ENCODE data around the gene CSNK1G2.

CSNK1G2 gene

DNA sequence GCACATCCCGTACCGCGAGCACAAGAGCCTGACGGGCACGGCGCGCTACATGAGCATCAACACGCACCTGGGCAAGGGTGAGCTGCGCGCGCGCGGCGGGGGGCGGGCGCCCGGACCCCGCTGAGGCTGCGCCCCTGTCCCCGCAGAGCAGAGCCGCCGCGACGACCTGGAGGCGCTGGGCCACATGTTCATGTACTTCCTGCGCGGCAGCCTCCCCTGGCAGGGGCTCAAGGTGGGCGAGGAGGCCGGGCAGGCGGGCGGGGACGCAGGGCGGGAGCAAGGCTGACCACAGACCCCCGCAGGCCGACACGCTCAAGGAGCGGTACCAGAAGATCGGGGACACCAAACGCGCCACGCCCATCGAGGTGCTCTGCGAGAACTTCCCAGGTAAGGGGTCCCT, 38.0 kb downstream of the CSNK1G2 start:
- 97% methylated on average over 34 of the region's 43 CpGs for WGBS (ENCODE audit: insufficient coverage)
- ChIA-PET POLR2A (no interaction called here), CTCF (no interaction called here)

DNA sequence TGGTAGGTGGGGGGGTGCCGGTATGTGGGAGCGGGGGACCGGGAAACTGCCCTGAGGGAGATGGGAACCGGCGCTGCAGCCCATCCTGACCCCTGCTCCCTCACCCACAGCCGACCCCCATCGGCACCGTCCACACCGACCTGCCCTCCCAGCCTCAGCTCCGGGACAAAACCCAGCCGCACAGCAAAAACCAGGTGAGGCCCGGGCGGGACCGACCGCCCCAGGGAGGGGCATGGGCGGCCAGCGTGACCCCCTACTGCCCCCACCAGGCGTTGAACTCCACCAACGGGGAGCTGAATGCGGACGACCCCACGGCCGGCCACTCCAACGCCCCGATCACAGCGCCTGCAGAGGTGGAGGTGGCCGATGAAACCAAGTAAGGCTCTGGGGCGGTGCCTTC, 38.7 kb downstream of the CSNK1G2 start:
- 94% methylated on average over 25 of the region's 28 CpGs for WGBS (ENCODE audit: insufficient coverage)
- no peaks in the 10 kb centered on the region for H3K9me3 ChIP-seq (ENCODE audit: control extremely low read depth in 1 of 5, control insufficient read depth in 4 of 5, insufficient read depth in 2 of 5, low read depth in 1 of 5, low read length in 4 of 5)
- H3K27me3 ChIP-seq (replicated peaks in 2 of 5; ENCODE audit: control insufficient read depth in 4 of 5, insufficient read depth in 5 of 5, low read length in 4 of 5): no peaks in the 10 kb centered on the region
- no peak for DNase-seq
- ChIA-PET POLR2A (no interaction called here), CTCF (no interaction called here)
- H3K4me3 ChIP-seq (ENCODE audit: control insufficient read depth in 1 of 7, extremely low read depth in 1 of 7, insufficient read depth in 4 of 7, low read depth in 2 of 7, low read length in 6 of 7): no peak overlapping the region
- no peaks in the 10 kb centered on the region for H3K4me1 ChIP-seq (ENCODE audit: control extremely low read depth in 1 of 4, control insufficient read depth in 4 of 4, insufficient read depth in 4 of 4, low read length in 3 of 4)
- no peak overlapping the region for H3K27ac ChIP-seq (ENCODE audit: insufficient read depth in 1 of 2, low read depth in 1 of 2, low read length in 2 of 2, poor library complexity in 1 of 2, severe bottlenecking in 2 of 2)
- peaks cover 14 to 81% (median 51%) of the 10 kb centered on the region in 4 experiments for H3K36me3 ChIP-seq (ENCODE audit: control insufficient read depth in 4 of 4, insufficient read depth in 4 of 4, low read length in 3 of 4)

More for the DNA sequence above, 38.0 kb downstream of the CSNK1G2 start:
- peaks cover 15 to 80% (median 50%) of the 10 kb centered on the region in 4 experiments for H3K36me3 ChIP-seq (ENCODE audit: control insufficient read depth in 4 of 4, insufficient read depth in 4 of 4, low read length in 3 of 4)
- H3K4me1 ChIP-seq (ENCODE audit: control extremely low read depth in 1 of 4, control insufficient read depth in 4 of 4, insufficient read depth in 4 of 4, low read length in 3 of 4): no peaks in the 10 kb centered on the region
- H3K4me3 ChIP-seq (ENCODE audit: control insufficient read depth in 1 of 7, extremely low read depth in 1 of 7, insufficient read depth in 4 of 7, low read depth in 2 of 7, low read length in 6 of 7): no peak overlapping the region
- no peaks in the 10 kb centered on the region for H3K9me3 ChIP-seq (ENCODE audit: control extremely low read depth in 1 of 5, control insufficient read depth in 4 of 5, insufficient read depth in 2 of 5, low read depth in 1 of 5, low read length in 4 of 5)
- no peaks in the 10 kb centered on the region for H3K27me3 ChIP-seq (replicated peaks in 2 of 5; ENCODE audit: control insufficient read depth in 4 of 5, insufficient read depth in 5 of 5, low read length in 4 of 5)
- no peak for DNase-seq
- no peak overlapping the region for H3K27ac ChIP-seq (ENCODE audit: insufficient read depth in 1 of 2, low read depth in 1 of 2, low read length in 2 of 2, poor library complexity in 1 of 2, severe bottlenecking in 2 of 2)

DNA sequence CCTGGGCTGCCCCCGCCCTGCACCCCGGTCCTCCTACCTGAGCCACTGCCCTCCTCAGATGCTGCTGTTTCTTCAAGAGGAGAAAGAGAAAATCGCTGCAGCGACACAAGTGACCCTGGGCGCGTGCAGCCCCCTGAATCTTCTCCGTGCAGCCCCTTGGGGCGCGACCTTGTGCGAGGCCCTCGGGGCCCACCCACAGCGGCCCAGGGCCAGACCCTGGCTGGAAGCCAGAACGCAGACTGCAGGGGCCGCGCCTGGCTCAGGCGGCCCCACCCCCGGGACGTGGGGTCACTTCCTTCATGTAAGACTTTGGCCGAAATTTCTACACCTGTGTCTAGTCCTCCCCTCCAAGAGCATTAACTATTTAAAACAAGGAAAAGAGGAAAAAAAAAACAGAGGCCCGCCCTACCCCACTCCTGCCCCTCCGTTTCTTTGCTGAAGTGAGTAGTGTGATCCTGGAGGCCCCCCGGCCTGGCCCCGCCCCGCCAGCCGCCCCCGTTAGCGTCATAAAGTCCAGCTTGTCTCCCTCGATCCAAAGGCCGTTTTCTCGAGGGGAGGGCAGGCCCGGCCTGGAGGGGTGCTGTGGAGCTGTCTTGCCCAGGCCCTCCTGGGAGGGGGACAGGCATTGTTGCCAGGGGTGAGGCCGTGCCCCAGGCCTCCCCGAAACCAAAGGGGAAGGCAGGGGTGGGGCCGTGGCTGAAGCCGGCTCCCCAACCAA, 39.3 kb downstream of the CSNK1G2 start:
- no peaks in the 10 kb centered on the region for H3K27me3 ChIP-seq (replicated peaks in 2 of 5; ENCODE audit: control insufficient read depth in 4 of 5, insufficient read depth in 5 of 5, low read length in 4 of 5)
- peaks cover 13 to 80% (median 50%) of the 10 kb centered on the region in 4 experiments for H3K36me3 ChIP-seq (ENCODE audit: control insufficient read depth in 4 of 4, insufficient read depth in 4 of 4, low read length in 3 of 4)
- ChIA-PET CTCF (interaction anchor here (1.1 kb wide), 1 partner anchor 23 kb away, joined by 3 read pairs; no protein-coding TSS in a partner anchor), POLR2A (no interaction called here)
- no peak overlapping the region for H3K4me3 ChIP-seq (ENCODE audit: control insufficient read depth in 1 of 7, extremely low read depth in 1 of 7, insufficient read depth in 4 of 7, low read depth in 2 of 7, low read length in 6 of 7)
- no peaks in the 10 kb centered on the region for H3K4me1 ChIP-seq (ENCODE audit: control extremely low read depth in 1 of 4, control insufficient read depth in 4 of 4, insufficient read depth in 4 of 4, low read length in 3 of 4)
- no peak for DNase-seq
- no peak overlapping the region for H3K27ac ChIP-seq (ENCODE audit: insufficient read depth in 1 of 2, low read depth in 1 of 2, low read length in 2 of 2, poor library complexity in 1 of 2, severe bottlenecking in 2 of 2)
- 94% methylated on average over 19 of the region's 35 CpGs for WGBS (ENCODE audit: insufficient coverage)
- H3K9me3 ChIP-seq (ENCODE audit: control extremely low read depth in 1 of 5, control insufficient read depth in 4 of 5, insufficient read depth in 2 of 5, low read depth in 1 of 5, low read length in 4 of 5): no peaks in the 10 kb centered on the region

DNA sequence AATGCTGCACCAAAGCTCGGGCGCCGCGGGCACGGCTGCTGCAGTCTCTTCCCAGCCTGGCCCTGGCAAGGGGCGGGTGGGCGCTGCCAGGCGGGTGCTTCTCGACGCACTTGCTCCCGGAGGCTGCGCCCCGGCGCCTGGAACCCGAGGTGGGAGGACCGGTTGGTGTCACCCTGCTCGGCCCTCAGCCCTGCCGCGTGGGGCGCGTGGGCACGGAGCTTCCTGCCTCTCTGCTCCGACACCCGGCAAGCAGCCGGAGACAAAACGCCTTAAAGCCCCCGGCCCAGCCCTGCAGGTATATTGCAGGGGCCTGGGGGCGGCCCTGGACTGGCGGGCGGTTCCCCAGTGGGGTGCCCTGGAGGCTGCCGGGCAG, 39.8 kb downstream of the CSNK1G2 start:
- Histone ChIP-seq H3K27ac (ENCODE audit: insufficient read depth in 1 of 2, low read depth in 1 of 2, low read length in 2 of 2, poor library complexity in 1 of 2, severe bottlenecking in 2 of 2) (no peak overlapping the region), H3K4me3 (ENCODE audit: control insufficient read depth in 1 of 7, extremely low read depth in 1 of 7, insufficient read depth in 4 of 7, low read depth in 2 of 7, low read length in 6 of 7) (no peak overlapping the region), H3K9me3 (ENCODE audit: control extremely low read depth in 1 of 5, control insufficient read depth in 4 of 5, insufficient read depth in 2 of 5, low read depth in 1 of 5, low read length in 4 of 5) (no peaks in the 10 kb centered on the region), H3K4me1 (ENCODE audit: control extremely low read depth in 1 of 4, control insufficient read depth in 4 of 4, insufficient read depth in 4 of 4, low read length in 3 of 4) (no peaks in the 10 kb centered on the region), H3K27me3 (replicated peaks in 2 of 5; ENCODE audit: control insufficient read depth in 4 of 5, insufficient read depth in 5 of 5, low read length in 4 of 5) (no peaks in the 10 kb centered on the region), H3K36me3 (ENCODE audit: control insufficient read depth in 4 of 4, insufficient read depth in 4 of 4, low read length in 3 of 4) (peaks cover 13 to 80% (median 51%) of the 10 kb centered on the region in 4 experiments)
- ChIA-PET POLR2A (no interaction called here), CTCF (interaction anchor here (1.1 kb wide), 1 partner anchor 23 kb away, joined by 3 read pairs; no protein-coding TSS in a partner anchor)
- DNase-seq: no peak
- 97% methylated on average over 26 of the region's 31 CpGs for WGBS (ENCODE audit: insufficient coverage)

DNA sequence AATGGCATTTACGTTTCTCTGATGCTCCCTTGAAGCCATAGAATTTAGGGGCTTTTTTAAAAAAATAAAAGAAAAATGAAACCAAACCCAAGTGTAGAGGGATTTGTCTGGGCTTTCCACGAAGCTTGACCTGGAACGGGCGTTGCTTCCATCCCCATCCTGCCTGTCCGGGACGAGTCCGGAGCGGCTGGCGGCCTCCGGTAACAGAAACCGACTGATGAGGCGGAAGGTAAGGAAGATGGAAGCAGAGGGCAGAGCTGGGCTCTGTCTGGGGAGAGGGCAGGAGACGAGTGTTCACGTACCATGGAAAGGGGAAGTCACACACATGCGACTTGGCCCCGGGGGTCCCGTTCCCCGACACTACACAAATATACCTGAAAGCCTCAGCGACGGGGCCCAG, 40.3 kb downstream of the CSNK1G2 start:
- no peaks in the 10 kb centered on the region for H3K9me3 ChIP-seq (ENCODE audit: control extremely low read depth in 1 of 5, control insufficient read depth in 4 of 5, insufficient read depth in 2 of 5, low read depth in 1 of 5, low read length in 4 of 5)
- POLR2A ChIA-PET: no interaction called here
- CTCF ChIA-PET: interaction anchor here (1.1 to 2.5 kb wide), 2 partner anchors 10 to 22 kb away, joined by 3 to 10 read pairs; no protein-coding TSS in a partner anchor
- WGBS (ENCODE audit: insufficient coverage): 97% methylated on average over 16 of the region's 20 CpGs
- no peak overlapping the region for H3K27ac ChIP-seq (ENCODE audit: insufficient read depth in 1 of 2, low read depth in 1 of 2, low read length in 2 of 2, poor library complexity in 1 of 2, severe bottlenecking in 2 of 2)
- H3K27me3 ChIP-seq (replicated peaks in 2 of 5; ENCODE audit: control insufficient read depth in 4 of 5, insufficient read depth in 5 of 5, low read length in 4 of 5): no peaks in the 10 kb centered on the region
- peaks cover 13 to 80% (median 53%) of the 10 kb centered on the region in 4 experiments for H3K36me3 ChIP-seq (ENCODE audit: control insufficient read depth in 4 of 4, insufficient read depth in 4 of 4, low read length in 3 of 4)
- H3K4me1 ChIP-seq (ENCODE audit: control extremely low read depth in 1 of 4, control insufficient read depth in 4 of 4, insufficient read depth in 4 of 4, low read length in 3 of 4): no peaks in the 10 kb centered on the region
- no peak overlapping the region for H3K4me3 ChIP-seq (ENCODE audit: control insufficient read depth in 1 of 7, extremely low read depth in 1 of 7, insufficient read depth in 4 of 7, low read depth in 2 of 7, low read length in 6 of 7)
- DNase-seq: no peak

DNA sequence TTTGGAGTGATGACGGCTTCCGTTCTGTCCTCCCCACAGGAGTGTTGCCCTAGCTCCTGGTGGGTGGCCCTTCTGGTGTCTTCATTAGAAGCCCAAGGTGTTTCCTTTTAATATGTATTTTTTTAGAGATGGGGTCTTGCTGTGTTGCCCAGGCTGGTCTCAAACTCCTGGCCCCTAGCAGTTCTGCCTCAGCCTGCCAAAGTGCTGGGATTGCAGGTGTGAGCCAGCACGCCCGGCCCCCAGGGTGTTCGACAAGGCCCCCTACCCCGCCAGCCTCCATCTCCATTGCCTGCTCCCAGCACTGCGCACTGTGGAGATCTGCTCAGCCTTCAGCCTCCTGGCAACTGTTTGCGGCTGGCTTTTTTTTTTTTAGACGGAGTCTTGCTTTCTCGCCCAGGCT, 43.4 kb downstream of the CSNK1G2 start:
- ChIA-PET POLR2A (no interaction called here), CTCF (no interaction called here)
- Histone ChIP-seq H3K36me3 (ENCODE audit: control insufficient read depth in 4 of 4, insufficient read depth in 4 of 4, low read length in 3 of 4) (peaks cover 13 to 83% (median 56%) of the 10 kb centered on the region in 4 experiments), H3K9me3 (ENCODE audit: control extremely low read depth in 1 of 5, control insufficient read depth in 4 of 5, insufficient read depth in 2 of 5, low read depth in 1 of 5, low read length in 4 of 5) (no peaks in the 10 kb centered on the region), H3K4me1 (ENCODE audit: control extremely low read depth in 1 of 4, control insufficient read depth in 4 of 4, insufficient read depth in 4 of 4, low read length in 3 of 4) (no peaks in the 10 kb centered on the region), H3K27me3 (replicated peaks in 2 of 5; ENCODE audit: control insufficient read depth in 4 of 5, insufficient read depth in 5 of 5, low read length in 4 of 5) (no peaks in the 10 kb centered on the region), H3K27ac (ENCODE audit: insufficient read depth in 1 of 2, low read depth in 1 of 2, low read length in 2 of 2, poor library complexity in 1 of 2, severe bottlenecking in 2 of 2) (no peak overlapping the region), H3K4me3 (ENCODE audit: control insufficient read depth in 1 of 7, extremely low read depth in 1 of 7, insufficient read depth in 4 of 7, low read depth in 2 of 7, low read length in 6 of 7) (no peak overlapping the region)
- 95% methylated on average over 10 of the region's 10 CpGs for WGBS (ENCODE audit: insufficient coverage)
- no peak for DNase-seq

DNA sequence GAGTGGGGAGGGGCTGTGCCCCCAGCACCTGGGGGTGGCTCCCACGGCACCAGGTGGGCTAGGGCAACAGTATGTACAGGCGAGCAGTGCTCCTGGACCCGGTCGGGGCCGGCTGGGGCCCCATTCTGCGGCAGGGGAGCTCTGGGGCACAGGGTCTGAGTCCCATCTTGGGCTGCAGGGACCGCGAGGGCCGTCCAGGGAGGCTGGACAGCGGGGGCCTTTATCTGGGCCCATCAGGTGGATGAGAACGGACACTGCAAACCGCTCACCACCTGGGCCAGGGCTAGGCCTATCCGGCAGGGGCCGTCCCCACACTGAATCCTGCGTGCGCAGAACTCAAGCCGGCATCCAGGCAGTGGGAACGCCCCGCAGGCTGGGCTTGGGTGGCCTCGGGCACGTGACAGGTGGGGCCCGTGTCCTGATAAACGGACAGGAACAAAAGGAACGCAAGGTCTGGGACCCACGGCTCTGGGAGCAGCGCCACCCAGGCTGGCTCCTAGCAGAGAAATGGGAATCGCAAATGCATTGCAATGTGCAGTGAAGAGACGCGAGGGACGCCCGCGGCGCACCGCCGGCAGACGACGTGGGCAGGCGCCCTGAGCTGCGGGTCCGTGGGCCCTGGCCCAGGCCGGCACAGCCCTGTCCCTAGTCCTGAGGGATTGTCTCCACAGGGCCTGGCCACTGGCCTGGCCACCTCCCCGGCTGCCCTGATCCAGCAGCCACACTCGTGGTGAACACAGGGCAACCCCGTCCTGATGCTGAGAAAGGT, 44.8 kb downstream of the CSNK1G2 start:
- 95% methylated on average over 42 of the region's 44 CpGs for WGBS (ENCODE audit: insufficient coverage)
- no peak overlapping the region for H3K4me3 ChIP-seq (ENCODE audit: control insufficient read depth in 1 of 7, extremely low read depth in 1 of 7, insufficient read depth in 4 of 7, low read depth in 2 of 7, low read length in 6 of 7)
- POLR2A ChIA-PET: no interaction called here

More for the DNA sequence above, 44.8 kb downstream of the CSNK1G2 start:
- no peak for DNase-seq
- CTCF ChIA-PET: no interaction called here
- Histone ChIP-seq H3K36me3 (ENCODE audit: control insufficient read depth in 4 of 4, insufficient read depth in 4 of 4, low read length in 3 of 4) (peaks cover 16 to 84% (median 63%) of the 10 kb centered on the region in 4 experiments), H3K4me1 (ENCODE audit: control extremely low read depth in 1 of 4, control insufficient read depth in 4 of 4, insufficient read depth in 4 of 4, low read length in 3 of 4) (no peaks in the 10 kb centered on the region), H3K27me3 (replicated peaks in 2 of 5; ENCODE audit: control insufficient read depth in 4 of 5, insufficient read depth in 5 of 5, low read length in 4 of 5) (no peaks in the 10 kb centered on the region), H3K27ac (ENCODE audit: insufficient read depth in 1 of 2, low read depth in 1 of 2, low read length in 2 of 2, poor library complexity in 1 of 2, severe bottlenecking in 2 of 2) (no peak overlapping the region), H3K9me3 (ENCODE audit: control extremely low read depth in 1 of 5, control insufficient read depth in 4 of 5, insufficient read depth in 2 of 5, low read depth in 1 of 5, low read length in 4 of 5) (no peaks in the 10 kb centered on the region)
